ENCODE data around the gene ABCG4.
A peak's percentile ranks its signal among the peaks of the same experiment; 100 is the strongest.
"Not testable (repeated sequence)": the region's sequence is repeated elsewhere in the genome, so short reads cannot be mapped to it uniquely, and the experiment has no call there.

The ABCG4 gene

DNA sequence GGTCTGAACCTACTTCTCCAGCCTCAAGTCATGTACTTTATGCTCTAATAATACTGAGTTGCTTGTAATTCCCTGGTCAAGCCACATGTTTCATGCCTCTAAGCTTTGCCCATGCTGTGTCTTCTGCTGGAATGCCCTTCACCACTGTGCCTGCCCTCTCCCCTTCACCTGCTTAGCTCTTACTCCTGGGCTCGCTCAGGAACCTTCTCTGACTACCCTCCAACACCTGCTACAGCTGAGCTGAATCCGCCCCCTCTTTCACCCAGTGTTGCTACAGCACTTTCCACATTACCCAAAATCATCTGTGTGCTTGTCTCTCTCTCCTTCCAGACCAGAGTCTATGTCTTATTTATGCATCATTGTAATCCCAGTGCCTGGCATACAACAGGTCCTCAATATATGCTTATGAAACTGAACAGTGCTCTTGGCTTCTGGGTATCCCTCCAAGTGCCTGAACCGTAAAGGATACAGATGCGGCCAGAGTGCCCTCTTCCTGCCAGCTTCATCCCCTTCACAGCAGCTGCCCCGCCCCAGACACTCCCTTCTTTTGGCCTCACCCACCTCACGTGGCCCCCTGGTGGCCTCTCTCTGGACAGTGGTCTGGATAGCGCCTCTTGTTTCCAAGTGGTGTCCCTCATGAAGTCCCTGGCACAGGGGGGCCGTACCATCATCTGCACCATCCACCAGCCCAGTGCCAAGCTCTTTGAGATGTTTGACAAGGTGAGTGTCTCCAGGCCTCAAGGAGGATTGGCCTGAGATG is 7.1 kb downstream of the ABCG4 start:
- Histone ChIP-seq H3K9ac (ENCODE audit: low read depth, low read length) (no peak overlapping the region), H3K4me1 (ENCODE audit: insufficient read depth, low read length) (0 out of 2 replicates have a peak, but pooled peaks cover 4% of the 10 kb centered on the region), H3K9me3 (ENCODE audit: control insufficient read depth, insufficient read depth, low read length) (no peaks in the 10 kb centered on the region), H3K36me3 (ENCODE audit: insufficient read depth, low read length) (no peaks in the 10 kb centered on the region)

DNA sequence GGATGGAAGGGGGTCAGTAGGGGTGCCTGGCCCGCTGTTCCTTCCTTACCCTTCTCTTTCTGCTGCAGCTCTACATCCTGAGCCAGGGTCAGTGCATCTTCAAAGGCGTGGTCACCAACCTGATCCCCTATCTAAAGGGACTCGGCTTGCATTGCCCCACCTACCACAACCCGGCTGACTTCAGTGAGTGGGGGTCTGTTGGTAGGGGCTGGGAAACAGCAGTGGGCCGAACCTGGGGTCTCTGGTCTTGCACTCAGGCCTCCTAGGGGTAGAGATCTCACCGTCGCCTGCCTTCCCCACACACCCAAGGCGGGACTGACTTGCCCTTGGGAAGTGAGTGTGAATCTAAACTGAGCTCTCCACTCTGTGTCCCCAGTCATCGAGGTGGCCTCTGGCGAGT is 7.6 kb downstream of the ABCG4 start:
- H3K9ac ChIP-seq (ENCODE audit: low read depth, low read length), result no peak overlapping the region
- 0 out of 2 replicates have a peak, but pooled peaks cover 4% of the 10 kb centered on the region for H3K4me1 ChIP-seq (ENCODE audit: insufficient read depth, low read length)
- no peaks in the 10 kb centered on the region for H3K36me3 ChIP-seq (ENCODE audit: insufficient read depth, low read length)
- H3K9me3 ChIP-seq (ENCODE audit: control insufficient read depth, insufficient read depth, low read length), result no peaks in the 10 kb centered on the region

DNA sequence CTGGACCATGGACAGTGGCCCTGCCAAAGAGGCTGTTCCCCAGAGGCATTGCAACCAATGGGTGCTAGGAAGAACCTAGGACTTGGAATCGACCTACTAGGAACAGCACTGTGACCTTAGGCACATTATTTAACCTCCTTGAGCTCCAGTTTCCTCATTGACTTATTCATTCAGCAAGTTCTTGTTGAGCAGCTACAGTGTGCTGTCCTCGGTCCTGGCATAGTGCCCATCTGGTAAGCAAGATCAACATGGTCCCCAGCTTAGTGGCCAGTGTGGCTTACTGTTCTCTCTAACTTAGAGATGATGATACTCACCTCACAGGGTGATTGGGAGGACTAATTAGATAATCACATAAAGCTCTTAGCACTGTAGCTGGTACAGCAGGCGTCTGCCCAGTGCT is 8.2 kb downstream of the ABCG4 start:
- Histone ChIP-seq H3K36me3 (ENCODE audit: insufficient read depth, low read length) (no peaks in the 10 kb centered on the region), H3K9ac (ENCODE audit: low read depth, low read length) (no peak overlapping the region), H3K4me1 (ENCODE audit: insufficient read depth, low read length) (0 out of 2 replicates have a peak, but pooled peaks cover 4% of the 10 kb centered on the region), H3K9me3 (ENCODE audit: control insufficient read depth, insufficient read depth, low read length) (no peaks in the 10 kb centered on the region)

DNA sequence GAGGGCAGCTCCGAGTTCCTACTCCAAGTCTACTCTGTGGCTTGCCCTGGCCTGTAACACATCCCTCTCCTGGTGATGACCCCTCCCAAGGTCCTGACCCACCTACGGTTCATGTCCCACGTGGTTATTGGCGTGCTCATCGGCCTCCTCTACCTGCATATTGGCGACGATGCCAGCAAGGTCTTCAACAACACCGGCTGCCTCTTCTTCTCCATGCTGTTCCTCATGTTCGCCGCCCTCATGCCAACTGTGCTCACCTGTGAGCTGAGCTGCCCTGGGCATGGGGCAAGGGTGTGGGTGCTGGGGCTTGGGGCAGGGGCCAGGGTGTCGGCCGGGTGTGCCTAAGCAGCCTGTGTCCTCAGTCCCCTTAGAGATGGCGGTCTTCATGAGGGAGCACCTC is 9.6 kb downstream of the ABCG4 start:
- no peaks in the 10 kb centered on the region for H3K9me3 ChIP-seq (ENCODE audit: control insufficient read depth, insufficient read depth, low read length)
- 0 out of 2 replicates have a peak, but pooled peaks cover 4% of the 10 kb centered on the region for H3K4me1 ChIP-seq (ENCODE audit: insufficient read depth, low read length)
- no peaks in the 10 kb centered on the region for H3K36me3 ChIP-seq (ENCODE audit: insufficient read depth, low read length)
- no peak overlapping the region for H3K9ac ChIP-seq (ENCODE audit: low read depth, low read length)

DNA sequence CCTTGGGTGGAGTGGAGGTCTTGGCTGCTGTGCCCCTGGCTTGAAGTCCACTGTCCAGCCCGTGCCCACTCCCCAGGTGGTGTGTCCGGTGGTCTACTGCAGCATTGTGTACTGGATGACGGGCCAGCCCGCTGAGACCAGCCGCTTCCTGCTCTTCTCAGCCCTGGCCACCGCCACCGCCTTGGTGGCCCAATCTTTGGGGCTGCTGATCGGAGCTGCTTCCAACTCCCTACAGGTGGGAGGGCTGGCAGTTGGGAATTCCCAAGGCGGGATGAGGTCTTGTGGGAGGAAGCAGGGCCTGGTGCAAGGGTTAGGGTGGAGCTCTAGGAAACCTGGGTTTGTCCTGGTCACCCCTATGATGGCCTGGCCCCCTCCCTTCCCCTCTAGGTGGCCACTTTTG is 11.3 kb downstream of the ABCG4 start:
- H3K4me1 ChIP-seq (ENCODE audit: insufficient read depth, low read length), result 0 out of 2 replicates have a peak, but pooled peaks cover 4% of the 10 kb centered on the region
- no peaks in the 10 kb centered on the region for H3K9me3 ChIP-seq (ENCODE audit: control insufficient read depth, insufficient read depth, low read length)
- no peaks in the 10 kb centered on the region for H3K36me3 ChIP-seq (ENCODE audit: insufficient read depth, low read length)
- no peak overlapping the region for H3K9ac ChIP-seq (ENCODE audit: low read depth, low read length)

DNA sequence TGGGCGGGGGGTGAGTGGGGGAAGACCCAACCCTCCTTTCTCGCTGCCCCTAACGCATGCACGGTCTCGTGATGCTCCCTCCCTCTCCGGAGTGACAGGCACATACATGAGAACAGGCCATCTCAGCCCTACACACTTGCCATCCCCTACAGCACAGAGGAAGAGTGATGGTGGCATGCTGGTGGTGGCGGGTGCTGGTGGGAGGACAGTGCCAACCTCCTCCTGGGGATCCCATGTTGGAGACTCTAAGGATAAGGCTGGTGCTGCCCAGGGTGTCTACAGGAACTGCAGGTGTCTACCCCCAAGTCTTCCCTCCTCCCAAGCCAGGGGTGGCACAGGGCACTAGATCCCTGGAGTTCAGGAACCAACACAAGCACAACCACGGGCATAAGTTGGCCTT is 13.0 kb downstream of the ABCG4 start:
- Histone ChIP-seq H3K36me3 (ENCODE audit: insufficient read depth, low read length) (no peaks in the 10 kb centered on the region), H3K9me3 (ENCODE audit: control insufficient read depth, insufficient read depth, low read length) (no peaks in the 10 kb centered on the region), H3K9ac (ENCODE audit: low read depth, low read length) (no peak overlapping the region), H3K4me1 (ENCODE audit: insufficient read depth, low read length) (peaks cover 10% of the 10 kb centered on the region; the same call in 1 of the 2 replicates)

DNA sequence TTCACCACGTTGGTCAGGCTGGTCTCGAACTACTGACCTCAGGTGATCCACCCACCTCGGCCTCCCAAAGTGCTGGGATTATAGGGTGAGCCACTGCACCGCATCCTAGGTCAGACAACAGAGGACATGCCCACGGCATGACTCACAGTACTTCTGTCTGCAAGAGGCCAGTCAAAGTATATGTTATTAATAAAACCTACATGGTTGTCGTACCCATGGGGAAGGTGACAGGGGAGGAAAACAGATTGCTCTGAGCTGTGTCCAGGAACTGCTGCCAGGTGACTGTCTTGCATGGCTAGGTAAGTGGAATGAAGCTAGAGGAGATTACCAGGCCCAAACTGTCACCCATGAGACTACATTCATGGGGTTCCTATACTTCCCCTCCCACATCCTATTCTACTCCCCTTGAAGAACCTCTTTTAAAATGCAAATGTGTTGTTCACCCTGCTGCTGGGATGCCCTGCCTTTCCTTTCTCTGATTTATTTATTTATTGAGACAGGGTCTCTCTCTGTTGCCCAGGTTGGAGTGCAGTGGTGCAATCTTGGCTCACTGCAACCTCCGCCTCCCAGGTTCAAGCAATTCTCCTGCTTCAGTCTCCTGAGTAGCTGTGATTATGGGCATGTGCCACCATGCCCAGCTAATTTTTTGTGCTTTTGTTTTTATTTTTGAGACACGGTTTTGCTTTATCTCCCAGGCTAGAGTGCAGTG is 17.7 kb downstream of the ABCG4 start:
- Histone ChIP-seq H3K4me1 (ENCODE audit: insufficient read depth, low read length) (peaks cover 7% of the 10 kb centered on the region; the same call in 1 of the 2 replicates), H3K9me3 (ENCODE audit: control insufficient read depth, insufficient read depth, low read length) (no peaks in the 10 kb centered on the region), H3K36me3 (ENCODE audit: insufficient read depth, low read length) (no peaks in the 10 kb centered on the region), H3K9ac (ENCODE audit: low read depth, low read length) (no peak overlapping the region)

DNA sequence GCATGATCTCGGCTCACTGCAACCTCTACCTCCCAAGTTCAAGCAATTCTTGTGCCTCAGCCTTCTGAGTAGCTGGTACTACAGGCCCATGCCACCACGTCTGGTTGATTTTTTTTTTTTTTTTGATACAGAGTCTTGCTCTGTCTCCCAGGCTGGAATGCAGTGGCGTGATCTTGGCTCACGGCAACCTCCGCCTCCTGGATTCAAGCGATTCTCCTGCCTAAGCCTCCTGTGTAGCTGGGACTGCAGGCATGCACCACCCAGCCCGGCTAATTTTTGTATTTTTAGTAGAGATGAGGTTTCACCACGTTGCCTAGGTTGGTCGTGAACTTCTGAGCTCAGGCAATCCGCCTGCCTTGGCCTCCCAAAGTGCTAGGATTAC is 18.2 kb downstream of the ABCG4 start:
- not testable (repeated sequence) for H3K4me1 ChIP-seq (ENCODE audit: insufficient read depth, low read length); H3K9ac ChIP-seq (ENCODE audit: low read depth, low read length); H3K9me3 ChIP-seq (ENCODE audit: control insufficient read depth, insufficient read depth, low read length); H3K36me3 ChIP-seq (ENCODE audit: insufficient read depth, low read length)

DNA sequence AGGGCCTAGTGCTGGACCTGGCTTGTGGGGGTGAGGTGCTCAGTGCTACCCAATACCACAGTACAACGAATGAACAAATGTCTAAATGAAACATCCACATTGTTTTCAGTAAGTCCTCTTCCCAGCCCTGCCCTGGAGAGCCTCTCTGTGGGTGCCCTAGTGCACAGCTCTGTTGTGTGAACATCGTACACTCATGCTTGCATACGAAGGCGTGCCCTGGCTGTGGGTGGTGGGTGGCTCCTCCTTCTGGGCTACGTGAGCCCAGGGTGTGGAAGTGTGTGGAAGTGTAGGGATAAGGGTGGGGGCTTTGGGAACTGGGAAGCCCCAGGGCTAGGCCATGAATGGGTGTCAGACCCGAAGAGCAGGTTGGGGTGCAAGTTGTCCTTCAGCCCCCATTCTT is 19.1 kb downstream of the ABCG4 start:
- Histone ChIP-seq H3K36me3 (ENCODE audit: insufficient read depth, low read length) (no peaks in the 10 kb centered on the region; the same call in 1 of the 2 replicates), H3K9me3 (ENCODE audit: control insufficient read depth, insufficient read depth, low read length) (no peaks in the 10 kb centered on the region), H3K9ac (ENCODE audit: low read depth, low read length) (no peak overlapping the region), H3K4me1 (ENCODE audit: insufficient read depth, low read length) (peaks cover 7% of the 10 kb centered on the region; the same call in 1 of the 2 replicates)

DNA sequence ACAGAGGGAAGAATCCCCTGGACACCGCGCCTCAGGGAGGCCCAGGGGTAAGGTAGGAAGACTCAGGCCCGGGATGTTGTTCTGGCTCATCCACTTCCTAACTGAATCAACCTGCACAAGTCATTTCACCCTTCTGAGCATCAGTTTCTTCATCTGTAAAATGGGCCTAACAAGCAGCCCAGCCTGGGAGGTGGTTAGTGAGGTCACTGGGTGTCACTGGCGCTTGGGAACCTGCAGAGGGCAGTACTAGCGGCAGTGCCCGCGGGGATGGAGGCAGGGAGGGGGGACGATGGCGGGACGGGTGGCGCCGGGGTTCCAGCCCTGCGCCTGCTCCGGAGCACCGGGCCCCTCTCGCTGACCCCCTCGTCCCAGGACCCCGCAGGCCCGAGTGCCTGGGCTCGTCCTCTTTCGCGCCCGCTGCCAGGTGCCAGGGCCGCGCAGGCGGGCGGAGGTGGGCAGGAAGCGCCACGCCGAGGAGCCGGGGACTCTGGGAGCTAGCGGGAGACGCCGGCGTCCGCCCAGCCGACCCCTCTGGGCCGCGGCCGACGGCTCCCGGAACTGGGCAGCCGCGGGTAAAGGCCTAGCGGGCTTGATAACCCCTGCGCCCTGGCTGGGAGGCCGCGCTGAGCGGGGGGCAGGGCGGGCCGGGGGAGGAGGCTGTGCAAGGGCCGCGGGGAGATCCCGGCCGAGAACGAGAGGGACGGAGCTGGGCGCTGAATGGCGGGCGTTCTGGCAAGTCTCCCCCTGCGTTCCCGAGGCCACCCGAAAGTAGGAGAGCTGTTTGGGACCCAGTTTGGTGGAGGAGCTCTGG is 19.8 kb downstream of the ABCG4 start, which contains the start of gene NLRX1:
Gene NLRX1, plus strand, starts transcription at position 255 of the 811 bp plus-strand sequence. CDS start 2,679 bp downstream, outside the sequence.
- Histone ChIP-seq H3K36me3 (ENCODE audit: insufficient read depth, low read length) (no peaks in the 10 kb centered on the region; the same call in 1 of the 2 replicates), H3K4me1 (ENCODE audit: insufficient read depth, low read length) (peaks cover 7% of the 10 kb centered on the region; the same call in 1 of the 2 replicates), H3K9me3 (ENCODE audit: control insufficient read depth, insufficient read depth, low read length) (no peaks in the 10 kb centered on the region), H3K9ac (ENCODE audit: low read depth, low read length) (peak within 1 kb of the TSS; percentile 95)

DNA sequence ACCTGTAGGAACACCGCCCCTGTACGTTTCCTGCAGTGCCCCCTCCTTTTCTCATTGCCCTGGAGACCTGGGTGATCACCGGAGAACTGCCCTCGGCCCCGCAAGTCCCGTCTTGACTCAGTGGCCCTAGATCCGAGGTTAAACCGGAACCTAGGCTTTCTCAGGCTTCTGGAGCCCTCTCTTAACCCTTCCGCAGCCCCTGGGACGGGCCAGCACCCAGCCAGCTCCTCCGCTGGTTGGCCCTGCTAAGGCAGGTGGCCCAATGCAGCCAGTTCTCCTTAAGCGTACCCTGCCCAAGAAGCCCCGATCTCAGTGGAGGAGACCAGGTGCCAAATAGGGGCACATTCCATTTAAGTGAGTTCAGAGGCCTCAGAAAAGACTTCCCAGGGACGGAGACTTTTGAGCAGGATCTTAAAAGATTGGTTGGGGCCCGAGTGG is 20.4 kb downstream of the ABCG4 start:
- no peaks in the 10 kb centered on the region for H3K9me3 ChIP-seq (ENCODE audit: control insufficient read depth, insufficient read depth, low read length)
- H3K4me1 ChIP-seq (ENCODE audit: insufficient read depth, low read length), result peaks cover 7% of the 10 kb centered on the region; the same call in 1 of the 2 replicates
- no peaks in the 10 kb centered on the region; the same call in 1 of the 2 replicates for H3K36me3 ChIP-seq (ENCODE audit: insufficient read depth, low read length)
- peak overlapping the region; percentile 95 for H3K9ac ChIP-seq (ENCODE audit: low read depth, low read length)

DNA sequence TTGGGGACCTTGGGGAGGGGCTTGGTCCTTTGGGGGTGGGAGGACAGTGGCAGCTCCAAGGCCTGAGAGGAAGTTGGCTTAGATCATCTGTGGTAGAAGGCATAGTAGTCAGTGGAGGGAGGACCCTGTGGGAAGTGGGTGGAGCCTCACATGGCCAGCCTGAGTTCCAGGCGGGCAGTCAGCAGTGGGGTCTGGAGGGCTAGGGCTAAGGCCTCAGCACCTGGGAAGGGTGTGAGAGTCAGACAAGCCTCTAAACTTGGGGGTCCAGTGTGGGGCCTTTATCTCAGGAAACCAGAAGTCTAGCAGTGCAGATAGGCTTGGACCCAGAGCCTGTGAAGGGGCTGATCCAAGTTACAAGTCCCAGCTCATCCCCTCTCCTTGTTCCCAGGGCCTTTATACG is 23.7 kb downstream of the ABCG4 start:
- Histone ChIP-seq H3K36me3 (ENCODE audit: insufficient read depth, low read length) (peaks cover 3% of the 10 kb centered on the region), H3K9ac (ENCODE audit: low read depth, low read length) (no peak overlapping the region), H3K4me1 (ENCODE audit: insufficient read depth, low read length) (no peaks in the 10 kb centered on the region; the same call in 1 of the 2 replicates), H3K9me3 (ENCODE audit: control insufficient read depth, insufficient read depth, low read length) (no peaks in the 10 kb centered on the region)

DNA sequence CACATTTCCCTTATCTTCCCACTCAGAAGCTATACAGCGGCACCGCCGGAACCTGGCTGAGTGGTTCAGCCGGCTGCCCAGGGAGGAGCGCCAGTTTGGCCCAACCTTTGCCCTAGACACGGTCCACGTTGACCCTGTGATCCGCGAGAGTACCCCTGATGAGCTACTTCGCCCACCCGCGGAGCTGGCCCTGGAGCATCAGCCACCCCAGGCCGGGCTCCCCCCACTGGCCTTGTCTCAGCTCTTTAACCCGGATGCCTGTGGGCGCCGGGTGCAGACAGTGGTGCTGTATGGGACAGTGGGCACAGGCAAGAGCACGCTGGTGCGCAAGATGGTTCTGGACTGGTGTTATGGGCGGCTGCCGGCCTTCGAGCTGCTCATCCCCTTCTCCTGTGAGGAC is 24.6 kb downstream of the ABCG4 start:
- Histone ChIP-seq H3K36me3 (ENCODE audit: insufficient read depth, low read length) (peaks cover 3% of the 10 kb centered on the region), H3K4me1 (ENCODE audit: insufficient read depth, low read length) (peaks cover 5% of the 10 kb centered on the region; the same call in 1 of the 2 replicates), H3K9me3 (ENCODE audit: control insufficient read depth, insufficient read depth, low read length) (no peaks in the 10 kb centered on the region), H3K9ac (ENCODE audit: low read depth, low read length) (no peak overlapping the region)

DNA sequence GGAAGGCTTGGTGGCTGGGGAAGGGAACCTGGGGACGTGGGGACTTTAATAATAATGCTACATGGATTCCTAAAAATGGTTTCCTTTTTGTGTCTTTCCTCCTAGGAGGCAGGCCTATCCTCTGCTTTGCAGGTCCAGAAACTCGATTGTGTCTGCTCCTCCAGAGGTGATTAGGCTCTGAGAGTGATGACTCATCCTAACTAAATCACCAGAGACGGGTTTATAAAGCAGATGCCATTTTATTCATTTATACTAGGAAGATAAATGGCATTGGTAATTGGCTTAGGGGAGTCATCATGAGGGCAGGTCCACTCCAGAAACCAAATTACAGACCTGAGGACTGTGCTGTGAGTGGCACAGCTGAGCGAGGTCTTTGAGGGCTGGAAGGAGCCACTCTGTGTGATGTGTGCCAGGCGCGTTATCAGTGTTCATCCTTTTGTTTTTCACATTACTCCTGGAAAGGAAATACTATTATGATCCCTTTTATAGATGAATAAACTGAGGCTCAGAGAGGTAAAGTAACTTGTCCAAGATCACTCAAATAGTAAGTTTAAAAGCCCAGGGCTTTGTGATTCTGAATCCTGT is 26.7 kb downstream of the ABCG4 start:
- Histone ChIP-seq H3K9ac (ENCODE audit: low read depth, low read length) (no peak overlapping the region), H3K36me3 (ENCODE audit: insufficient read depth, low read length) (peaks cover 3% of the 10 kb centered on the region), H3K4me1 (ENCODE audit: insufficient read depth, low read length) (peaks cover 5% of the 10 kb centered on the region; the same call in 1 of the 2 replicates), H3K9me3 (ENCODE audit: control insufficient read depth, insufficient read depth, low read length) (no peaks in the 10 kb centered on the region)

All from ES-I3 (cell line).